AG09319 (cell line): ENCODE results near the gene DACH1.

Experiments
- DNase-seq: peaks from one replicate; pipeline ENCODE4 v3.0.0-alpha.2; 2010; ENCODE audit warnings: low read depth; ENCODE audit errors: extremely low read depth
- CTCF ChIP-seq: IDR thresholded peaks from 2 replicates; pipeline ENCODE4 v1.5.1; 2011; ENCODE audit warnings: low read depth, mild to moderate bottlenecking, inconsistent platforms, low read length, moderate library complexity

Gene DACH1

DNA sequence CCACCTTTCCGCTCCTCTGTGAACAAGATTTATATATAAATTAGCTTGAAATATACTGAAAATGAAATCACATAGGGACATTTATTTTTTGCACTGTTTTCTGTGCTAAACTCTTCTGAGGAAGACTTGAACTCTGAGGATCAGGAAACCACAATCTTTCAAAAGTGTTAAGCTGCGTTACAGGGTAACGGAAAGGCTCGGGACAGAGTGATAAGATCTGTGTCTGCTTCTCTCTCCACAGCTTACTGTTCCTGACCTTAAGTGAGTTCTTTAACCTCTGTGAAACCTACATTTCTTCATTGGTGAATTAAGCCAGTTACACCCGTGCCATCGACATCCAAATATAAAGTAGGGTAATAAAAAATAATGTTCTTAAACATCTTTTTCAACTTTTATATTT is 38.9 kb downstream of the DACH1 start:
- no peak for TF ChIP-seq CTCF
- no peak for DNase-seq

- TF ChIP-seq CTCF, result no peak
- DNase-seq, result no peak
Measured at GRCh38 chr13:71827241-71827640, 39.8 kb downstream of the DACH1 start.

DNA sequence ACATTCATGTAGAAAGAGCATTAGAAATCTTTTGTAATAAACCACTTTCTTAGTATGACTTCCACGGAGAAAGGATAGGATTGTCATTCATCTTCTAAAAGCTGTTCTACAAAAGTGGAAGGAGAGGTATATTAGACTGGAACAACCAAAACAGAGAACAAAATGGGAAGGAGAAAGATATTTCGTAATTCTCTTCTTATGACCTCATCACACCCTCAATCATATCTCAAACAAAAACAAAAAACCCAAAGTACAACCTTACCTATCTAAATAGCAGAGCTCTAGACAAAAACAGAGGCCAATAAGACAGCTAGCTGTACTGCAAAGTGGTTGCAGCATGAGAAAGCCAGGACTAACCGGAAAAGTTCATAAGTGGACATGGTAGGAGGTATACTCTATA is 46.3 kb downstream of the DACH1 start:
- DNase-seq, result no peak
- no peak for TF ChIP-seq CTCF

GRCh38 chr13:71817335-71817734 is 49.7 kb downstream of the DACH1 start:
- DNase-seq, result no peak
- TF ChIP-seq CTCF, result no peak

DNA sequence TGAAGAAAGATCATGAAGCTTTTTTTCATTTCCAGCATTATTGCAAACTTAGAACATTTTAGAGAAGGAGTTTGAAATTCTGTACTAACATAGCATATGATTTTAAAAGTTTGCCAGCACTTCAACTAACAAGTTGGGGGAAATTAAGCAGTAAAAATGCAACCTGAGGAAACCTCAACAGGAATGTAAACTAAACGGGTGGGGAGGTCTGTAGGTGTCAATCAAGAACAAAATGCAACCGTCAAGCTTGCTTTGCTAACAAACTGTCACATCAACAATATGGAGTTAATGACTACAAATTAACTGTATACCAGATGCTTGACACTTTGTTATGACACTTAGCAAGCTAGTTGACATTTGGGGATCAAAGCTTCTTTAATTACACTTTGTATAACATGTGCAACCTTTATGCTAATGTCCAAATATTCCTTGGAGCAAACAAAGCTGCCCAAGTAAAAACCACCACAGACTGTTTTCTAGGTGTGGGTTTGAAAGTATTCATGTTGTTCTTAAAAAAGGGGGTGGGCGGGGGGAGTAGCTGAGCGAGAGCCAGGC is 52.1 kb downstream of the DACH1 start:
- TF ChIP-seq CTCF, result no peak
- no peak for DNase-seq

- no peak for TF ChIP-seq CTCF
Measured at GRCh38 chr13:71813187-71813586, 53.8 kb downstream of the DACH1 start.

DNA sequence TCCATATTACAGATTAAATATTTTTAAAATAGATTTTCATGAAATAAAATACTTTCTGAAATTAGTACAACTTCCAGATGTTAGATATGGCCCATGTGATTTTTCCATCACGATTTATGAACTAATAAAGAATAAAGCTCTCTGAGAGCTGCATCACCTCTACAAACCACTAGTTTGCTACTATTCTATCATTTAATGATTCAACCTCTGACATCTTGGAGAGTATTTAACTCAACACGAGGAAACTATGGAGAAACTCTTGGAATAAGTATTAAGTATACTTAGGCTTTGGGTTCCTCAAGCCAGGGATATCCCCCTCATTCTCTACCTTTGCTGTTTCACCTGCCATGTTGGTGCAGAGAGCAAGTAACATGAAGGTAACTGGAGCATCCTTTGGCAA is 55.7 kb downstream of the DACH1 start:
- no peak for DNase-seq

More at GRCh38 chr13:71813187-71813586, 53.8 kb downstream of the DACH1 start:
- no peak for DNase-seq

More for the DNA sequence above, 55.7 kb downstream of the DACH1 start:
- TF ChIP-seq CTCF, result no peak
